NCI-H2081 treated with DMSO at 0.1 percent for 48 hours (cell line): ENCODE results near the gene GALM.
"Not testable (repeated sequence)": the region's sequence is repeated elsewhere in the genome, so short reads cannot be mapped to it uniquely, and the experiment has no call there.

Experiments used
- DNase-seq: peaks from one replicate; lab custom pipeline; 2025; lab: John Stamatoyannopoulos, UW

The GALM gene

DNA sequence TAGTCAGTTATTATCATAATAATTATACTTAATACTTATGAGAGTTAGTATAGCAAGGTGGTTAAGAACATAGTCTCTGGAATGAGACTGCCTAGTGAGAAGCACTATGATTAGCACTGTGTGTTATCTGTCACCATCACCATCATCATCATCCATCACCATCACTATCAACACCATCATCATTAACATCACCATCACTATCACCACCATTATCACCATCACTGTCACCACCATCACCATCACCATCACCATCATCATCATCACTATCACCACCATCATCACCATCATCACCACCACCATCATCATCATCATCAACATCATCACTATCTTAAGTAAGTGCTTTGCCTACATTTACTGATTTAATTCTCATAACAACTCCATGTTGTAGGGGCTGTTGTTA lies 45.6 kb downstream of the GALM start:
- no peak for DNase-seq

DNA sequence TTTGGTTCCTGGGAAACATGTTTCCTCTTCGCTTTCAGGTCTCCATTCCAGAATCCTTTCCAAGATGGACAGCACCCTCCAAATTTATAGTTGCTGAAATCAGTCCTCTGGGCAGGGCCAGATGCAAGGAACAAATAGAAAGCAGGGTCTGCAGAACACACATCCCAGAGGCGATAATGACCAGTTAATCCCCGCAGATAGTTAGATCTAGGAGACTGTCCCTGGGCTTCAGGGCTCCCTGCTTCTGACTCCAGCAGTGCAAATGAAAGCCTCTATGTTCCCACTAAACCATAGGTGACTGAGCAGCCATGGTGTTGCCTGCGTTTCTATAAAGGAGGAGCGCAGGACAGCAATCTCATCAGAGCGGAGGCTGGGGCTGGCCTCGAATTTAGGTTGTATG lies 46.5 kb downstream of the GALM start:
- DNase-seq = no peak

DNA sequence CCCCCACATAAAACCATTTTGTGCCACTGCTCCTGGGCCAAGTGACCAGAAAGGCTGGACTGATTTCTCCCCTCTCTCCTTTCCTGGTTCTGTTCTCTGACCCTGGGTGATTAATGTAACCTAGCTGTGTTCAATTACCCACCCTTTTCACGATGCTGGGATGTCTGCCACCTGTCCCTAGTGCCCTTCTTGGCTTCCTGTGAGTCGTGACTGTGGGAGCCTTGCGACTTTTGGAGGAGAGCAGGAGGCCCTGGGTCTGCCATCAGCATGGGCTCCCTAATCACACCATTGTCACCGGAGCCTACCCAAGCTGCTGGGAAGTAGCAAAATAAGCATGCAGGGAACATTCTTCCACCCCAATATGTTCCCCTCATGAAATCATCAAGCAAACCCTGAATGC lies 47.0 kb downstream of the GALM start:
- DNase-seq = no peak

DNA sequence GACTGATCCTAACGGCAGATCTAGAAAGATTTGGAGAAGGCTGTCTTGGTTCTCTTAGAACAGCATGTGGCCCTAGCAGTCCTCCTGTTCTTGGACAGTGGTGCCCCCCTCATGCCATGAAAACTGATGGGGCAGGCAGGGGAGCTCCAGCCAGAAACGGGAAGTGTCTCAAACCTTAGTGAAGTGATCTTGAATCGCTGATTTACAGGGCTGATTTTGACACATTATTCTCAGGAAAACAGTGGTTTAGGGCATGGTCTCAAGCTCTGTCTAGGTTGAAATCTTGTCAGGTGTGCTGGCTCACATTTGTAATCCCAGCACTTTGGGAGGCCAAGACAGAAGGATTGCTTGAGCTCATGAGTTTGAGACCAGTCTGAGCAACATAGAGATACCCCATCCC lies 47.4 kb downstream of the GALM start:
- DNase-seq = no peak

DNA sequence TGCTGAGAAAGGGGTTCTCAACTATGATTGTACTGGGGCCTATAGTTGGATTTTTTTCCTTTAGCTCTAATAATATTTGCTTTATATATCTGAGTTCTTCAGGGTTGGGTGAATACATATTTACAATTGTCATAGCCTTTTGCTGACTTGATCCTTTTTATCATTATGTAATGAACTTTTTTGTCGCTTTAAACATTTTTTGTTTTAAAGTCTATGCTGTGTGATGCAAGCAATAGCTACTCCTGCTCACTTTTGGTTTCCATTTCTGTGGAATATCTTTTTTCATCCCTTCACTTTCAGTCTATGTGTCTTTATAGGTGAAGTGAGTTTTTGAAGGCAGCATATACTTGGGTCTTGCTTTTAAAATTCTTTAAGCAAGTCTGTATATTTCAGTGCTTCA lies 49.0 kb downstream of the GALM start:
- DNase-seq = not testable (repeated sequence)

DNA sequence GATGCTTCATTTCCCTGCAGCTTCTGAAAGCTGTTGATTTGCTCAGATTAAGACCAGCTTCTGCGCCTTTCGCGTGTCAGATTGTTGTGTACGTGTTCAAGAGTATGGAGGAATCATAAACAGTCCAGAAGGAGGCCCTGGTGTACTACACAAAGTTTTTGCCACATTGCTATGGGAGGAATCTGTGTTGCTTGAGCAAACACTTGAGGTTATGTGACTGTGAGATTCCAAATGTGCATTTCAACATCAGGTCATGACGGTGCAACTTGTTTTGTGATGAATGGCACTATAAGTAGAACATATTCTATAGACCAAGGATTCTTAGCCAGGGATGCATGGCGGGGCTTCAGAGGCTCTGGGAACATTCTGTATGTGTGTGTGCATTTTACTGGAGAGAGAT lies 50.3 kb downstream of the GALM start:
- no peak for DNase-seq

DNA sequence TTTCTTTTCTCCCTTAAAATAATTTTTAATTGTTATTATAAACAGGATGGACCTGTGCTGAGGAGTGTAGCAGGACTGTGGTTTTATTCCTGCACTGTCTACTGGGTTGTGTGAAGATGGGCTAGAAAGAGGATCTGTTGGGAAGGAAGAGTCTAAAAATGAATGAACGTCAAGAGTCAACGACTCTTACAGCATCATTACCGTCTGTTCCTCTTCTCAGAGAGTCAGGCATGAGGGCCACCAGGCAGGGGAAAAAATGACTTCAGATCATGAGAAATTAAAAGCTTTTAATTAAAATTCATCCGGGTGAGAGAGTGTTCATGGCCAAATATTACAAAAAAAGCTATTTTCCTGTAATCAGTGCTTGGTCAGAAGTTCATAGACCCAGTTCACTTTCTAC lies 52.7 kb downstream of the GALM start:
- no peak for DNase-seq

DNA sequence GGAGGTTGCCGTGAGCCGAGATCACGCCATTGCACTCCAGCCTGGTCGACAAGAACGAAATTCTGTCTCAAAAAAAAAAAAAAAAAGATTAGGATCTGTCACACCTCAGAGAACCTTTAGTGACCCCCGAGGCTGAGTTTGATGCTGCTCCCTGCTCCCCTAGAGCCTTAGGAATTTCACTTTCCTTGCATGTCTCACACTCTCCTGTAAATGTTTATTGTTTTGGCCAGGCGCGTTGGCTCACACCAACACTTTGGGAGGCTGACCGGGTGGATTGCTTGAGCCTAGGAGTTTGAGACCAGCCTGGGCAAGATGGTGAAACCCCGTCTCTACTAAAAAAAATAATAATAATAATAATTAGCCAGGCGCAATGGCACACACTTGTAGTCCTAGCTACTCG lies 53.8 kb downstream of the GALM start:
- DNase-seq = no peak

DNA sequence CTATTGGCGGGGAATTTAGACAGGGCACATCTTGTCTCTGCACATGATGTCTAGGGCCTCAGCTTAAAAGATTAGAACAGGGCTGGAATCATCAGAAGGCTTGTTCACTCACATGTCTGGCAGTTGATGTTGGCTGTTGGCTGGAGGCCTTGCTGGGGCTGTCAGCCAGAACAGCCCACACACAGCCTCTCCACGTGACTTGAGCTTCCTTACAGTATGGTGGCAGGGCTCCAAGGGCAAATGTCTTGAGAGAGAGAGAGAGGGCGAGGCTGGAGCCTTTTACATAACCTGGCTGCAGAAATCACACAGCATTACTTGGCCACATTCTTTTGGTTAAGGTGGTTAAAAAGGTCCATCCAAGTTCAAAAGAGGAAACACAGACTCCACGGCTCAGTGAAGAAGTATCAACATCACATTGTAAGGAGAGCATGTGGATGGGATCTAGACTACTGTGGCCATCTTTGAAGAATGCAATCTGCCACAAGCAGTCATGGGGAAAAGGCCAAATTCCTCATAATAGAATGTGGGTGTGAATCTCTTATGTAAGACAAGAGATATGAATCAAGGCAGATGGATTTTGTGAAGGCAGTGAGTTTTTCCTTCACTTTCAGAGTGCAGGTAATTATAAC lies 54.8 kb downstream of the GALM start:
- no peak for DNase-seq

DNA sequence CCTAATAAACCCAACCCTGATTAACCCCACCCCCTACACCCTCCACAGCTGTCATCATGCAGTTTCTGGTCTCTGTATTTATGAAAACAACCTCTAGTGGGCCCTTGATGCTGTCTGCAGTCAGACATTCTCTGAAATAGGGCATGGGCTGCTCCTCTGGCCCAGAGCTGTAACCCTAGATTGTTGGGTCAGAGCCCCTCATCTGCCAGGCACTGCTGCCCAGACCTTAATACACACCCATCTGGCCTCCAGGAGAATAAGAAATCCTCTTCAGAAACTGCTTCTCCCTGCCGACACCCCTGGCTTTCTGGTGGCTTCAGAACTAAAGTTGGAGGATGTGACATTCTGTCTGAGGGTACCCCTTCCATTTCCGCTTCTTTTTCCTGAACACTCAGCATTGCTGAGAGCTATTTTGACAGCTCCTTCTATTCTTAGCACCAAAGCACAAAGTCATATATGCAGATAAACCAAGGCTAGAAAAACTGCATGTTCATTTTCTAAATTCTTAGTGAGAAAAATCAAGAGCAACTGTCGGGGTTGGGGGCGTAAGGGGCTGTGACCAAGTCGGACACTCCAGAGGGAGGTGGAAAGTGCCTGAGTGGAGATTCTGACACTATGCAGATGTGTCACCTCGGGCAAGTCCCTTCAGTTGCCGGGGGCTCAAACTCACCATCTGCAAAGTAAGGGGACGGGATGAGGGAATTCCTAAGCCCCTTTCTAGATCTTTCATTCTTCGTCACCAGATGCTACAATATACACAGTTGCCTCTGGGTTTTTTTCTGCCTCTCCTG lies 56.6 kb downstream of the GALM start:
- no peak for DNase-seq

DNA sequence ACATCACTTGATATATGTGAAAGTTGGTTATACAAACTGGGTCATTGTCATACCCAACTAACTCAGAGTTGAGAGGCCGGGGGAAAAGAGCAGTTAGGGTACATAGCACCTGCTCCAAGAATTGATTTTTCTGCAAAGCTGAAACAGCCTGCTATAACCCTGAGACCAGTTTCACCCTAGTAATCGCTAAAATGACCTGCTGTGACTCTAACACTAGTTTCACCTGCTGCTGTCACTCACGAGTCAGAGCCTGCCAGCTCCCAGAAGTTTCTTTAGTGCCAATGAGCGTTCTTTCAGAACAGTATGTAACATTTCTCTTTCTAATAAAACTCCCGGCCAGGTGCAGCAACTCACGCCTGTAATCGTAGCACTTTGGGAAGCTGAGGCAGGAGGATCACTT lies 57.3 kb downstream of the GALM start:
- DNase-seq = no peak

DNA sequence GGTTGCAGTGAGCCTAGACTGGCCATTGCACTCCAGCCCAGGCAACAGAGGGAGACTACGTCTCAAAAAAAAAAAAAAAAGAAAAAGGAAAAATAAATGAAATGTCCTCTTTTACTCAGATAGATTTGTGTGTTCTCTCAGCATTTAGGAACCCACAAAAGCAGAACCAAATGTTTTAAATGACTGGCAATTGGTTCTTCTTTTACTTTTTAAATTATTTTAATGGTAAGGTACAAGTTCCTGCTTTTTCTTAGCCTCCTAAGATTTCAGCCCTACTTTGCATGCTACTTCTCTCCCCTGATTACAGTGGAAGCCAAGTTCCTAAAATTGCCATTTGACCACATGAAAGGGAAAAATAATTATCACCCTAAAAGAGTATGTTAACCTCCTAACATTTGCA lies 61.7 kb downstream of the GALM start:
- no peak for DNase-seq

DNA sequence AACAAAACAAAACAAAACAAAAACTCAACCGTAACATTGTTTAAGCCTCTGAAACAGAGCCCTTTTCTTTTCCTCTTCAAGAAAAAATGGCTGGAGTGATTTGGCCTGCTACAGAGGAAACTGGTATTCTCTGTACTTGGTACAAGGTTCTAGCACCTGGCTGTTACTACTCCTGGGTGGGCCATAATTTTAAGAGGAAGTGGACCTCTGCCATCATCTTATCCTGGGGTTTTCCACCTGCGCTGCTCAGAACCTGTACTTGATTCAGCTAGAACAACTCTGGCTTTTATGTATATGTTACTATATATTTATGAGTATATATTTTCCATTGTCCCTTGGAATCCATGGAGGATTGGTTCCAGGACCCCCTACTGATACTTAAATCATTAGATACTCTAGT lies 62.8 kb downstream of the GALM start:
- DNase-seq = no peak

DNA sequence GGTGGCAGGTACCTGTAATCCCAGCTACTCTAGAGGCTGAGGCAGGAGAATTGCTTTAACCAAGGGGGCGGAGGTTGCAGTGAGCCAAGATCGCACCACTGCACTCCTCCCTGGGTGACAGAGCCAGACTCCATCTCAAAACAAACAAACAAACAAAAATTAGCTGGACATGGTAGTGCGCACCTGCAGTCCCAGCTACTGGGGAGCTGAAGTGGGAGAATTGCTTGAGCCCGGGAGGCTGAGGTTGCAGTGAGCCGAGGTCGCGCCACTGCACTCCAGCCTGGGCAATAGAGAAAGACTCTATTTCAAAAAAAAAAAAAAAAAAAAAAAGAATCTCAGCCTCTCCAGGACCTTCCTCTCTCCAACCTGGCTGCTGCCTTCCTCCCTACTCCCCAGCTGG lies 65.2 kb downstream of the GALM start:
- no peak for DNase-seq

DNA sequence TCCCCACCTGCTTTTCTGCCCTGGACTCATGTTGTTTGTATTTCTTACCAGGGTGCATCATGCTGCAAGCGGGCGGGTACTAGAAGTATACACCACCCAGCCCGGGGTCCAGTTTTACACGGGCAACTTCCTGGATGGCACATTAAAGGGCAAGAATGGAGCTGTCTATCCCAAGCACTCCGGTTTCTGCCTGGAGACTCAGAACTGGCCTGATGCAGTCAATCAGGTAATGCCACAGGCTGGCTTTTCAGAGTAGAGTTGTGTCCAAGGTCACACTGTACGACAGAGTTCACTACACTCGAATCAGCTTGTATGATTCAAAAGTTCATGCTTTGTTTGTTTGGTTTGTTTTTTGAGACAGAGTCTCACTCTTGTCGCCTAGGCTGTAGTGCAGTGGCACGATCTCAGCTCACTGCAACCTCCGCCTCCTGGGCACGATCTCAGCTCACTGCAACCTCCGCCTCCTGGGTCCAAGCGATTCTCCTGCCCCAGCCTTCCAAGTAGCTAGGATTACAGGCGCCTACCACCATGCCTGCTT lies 65.8 kb downstream of the GALM start:
- no peak for DNase-seq

DNA sequence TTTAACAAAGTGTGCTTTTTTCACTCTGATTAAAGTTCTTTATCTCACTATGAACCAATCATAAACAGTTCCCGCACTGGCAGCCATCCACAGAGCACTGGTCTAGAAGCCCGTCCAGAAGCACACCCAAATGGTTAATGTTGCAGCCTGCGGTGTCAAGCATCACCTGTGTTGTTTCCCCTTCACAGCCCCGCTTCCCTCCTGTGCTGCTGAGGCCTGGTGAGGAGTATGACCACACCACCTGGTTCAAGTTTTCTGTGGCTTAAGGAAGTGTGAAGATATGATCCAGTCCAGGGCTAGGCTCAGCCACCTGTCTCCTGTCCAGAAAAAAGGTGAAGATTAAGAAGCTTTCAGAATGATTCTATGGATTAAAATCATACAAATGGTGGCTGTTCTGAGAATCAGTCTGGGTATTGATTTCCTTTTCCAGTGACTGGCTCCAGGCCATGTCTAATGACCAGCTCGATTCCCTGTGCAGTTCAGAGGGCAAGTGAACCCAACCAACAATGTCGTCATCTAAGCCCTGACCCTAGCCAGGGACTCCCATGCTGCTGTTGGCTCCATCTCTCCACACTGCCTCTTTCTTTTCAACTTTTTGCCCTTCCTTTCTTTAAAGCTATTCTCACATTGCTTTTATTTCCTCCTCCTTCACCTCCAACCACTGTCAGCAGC lies 67.5 kb downstream of the GALM start:
- DNase-seq = no peak

DNA sequence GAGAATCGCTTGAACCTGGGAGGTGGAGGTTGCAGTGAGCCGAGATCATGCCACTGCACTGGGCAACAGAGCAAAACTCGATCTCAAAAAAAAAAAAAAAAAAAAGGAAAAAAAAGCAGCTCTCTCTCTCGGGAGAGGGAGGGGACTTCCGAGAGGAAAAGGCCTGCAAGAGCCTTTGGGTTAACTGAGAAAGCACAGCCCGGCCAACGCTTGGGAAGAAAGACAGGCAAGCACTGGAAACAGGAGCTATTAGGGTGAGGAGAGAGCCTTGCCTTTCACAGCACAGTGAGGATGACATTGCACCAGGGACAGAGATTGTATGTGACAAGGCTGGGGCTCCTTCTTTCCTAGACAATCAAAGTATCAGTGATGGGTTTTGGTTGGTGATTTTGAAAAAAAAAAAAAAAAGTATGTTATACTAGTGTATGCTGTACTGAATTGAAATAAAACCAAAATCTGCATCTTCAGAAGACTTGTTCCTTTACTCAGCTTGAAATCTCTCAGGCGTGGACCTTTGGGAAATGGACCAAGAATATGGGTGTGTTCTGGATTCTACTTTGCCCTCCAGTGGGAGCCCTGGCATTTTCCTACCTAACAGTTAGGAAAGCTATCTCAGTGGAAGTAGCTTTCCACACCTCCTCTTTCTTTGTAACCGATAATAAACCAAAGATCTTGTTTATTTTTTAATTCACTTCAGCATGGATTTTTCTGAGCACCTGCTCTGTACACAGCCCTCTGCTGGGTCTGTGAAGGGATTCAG lies 68.6 kb downstream of the GALM start:
- no peak for DNase-seq

DNA sequence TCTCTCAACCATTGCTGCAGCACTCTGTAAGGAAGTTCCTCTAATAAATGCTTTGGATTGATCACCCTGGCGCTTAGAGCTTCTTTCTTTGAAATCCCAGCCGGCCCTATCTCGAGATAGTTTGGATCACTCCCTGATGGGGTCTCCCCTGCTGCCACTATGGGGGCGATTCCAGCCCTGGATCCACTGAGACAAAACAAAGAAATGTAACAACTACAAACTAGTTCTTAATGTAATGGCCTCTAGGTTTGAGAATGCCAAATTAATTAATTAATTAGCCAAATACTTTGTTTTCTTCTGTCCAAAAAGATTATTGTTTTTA lies 70.0 kb downstream of the GALM start:
- no peak for DNase-seq

DNA sequence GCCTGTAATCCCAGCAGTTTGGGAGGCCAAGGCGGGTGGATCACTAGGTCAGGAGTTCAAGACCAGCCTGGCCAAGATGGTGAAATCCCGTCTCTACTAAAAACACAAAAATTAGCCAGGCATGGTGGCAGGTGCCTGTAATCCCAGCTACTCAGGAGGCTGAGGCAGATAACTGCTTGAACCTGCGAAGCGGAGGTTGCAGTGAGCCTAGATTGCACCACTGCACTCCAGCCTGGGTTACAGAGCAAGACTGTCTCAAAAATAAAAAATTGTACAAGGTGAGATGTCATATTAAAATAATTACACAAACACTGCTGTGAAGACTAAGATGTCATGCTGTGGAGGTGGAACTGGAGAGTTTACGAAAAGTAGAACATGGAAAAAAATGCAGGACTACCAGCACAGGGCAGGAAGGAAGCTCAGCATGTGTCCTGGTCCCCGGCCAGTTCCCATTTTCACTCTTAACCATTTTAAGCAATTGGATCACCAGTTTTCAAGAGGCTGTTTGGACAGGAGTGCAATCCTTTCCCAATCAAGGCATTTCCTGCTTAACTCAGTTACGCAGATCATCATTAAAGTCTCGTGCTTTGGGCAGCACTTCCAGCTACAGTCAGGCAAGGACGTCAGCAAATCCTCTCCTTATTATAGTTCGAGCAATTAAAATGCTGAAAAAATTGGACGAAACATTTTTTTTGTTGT lies 71.2 kb downstream of the GALM start:
- not testable (repeated sequence) for DNase-seq

DNA sequence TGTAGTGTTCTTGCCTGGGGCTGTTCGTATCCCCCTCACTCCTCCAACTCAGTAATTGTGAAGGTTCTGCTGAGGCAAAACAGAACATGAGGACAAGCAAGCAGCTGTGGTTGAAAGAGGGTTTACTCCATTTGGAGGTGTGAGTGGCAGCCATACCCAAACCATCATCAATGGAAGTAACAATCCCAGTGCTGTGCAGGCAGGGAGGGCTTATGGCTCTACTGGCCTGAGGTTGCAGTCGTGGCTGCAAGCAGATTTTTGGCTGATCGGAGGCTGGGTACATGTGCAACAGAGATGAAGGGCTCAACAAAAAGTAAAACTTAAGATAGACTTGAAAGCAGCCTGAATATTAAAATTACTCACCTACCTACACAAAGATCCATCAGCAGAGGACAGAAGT lies 72.0 kb downstream of the GALM start:
- DNase-seq = no peak

DNA sequence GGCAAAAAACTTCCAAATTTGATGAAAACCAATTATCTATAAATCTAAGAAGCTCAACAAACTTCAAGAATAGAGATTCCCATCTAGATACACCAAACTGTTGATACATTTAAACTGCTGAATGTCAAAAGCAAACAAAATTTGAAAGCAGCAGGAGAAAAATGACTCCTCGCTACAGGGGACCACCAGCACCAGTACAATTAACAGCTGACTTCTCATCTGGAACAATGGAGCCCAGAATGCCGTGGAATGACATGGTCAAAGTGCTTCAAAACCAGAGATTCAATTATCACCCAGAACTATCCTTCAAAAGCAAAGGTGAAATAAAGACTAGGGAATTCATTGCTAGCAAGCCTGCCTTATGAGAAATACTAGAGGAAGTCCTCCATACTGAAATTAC lies 73.6 kb downstream of the GALM start:
- no peak for DNase-seq
